H1 (cell line): ENCODE results near the gene MYO1F. TPM values are rescaled to one million over a fixed set of nuclear protein-coding genes. Genes with fewer than 3 reads are reported as not detected.

ENCODE experiments used
- ASH2L ChIP-seq: fragments of 200-600, 300-600 bp; sonication (generic); IDR thresholded peaks from one replicate; pipeline ENCODE4 v1.7.1; 2017; ENCODE audit warnings: low read length
- CHD2 ChIP-seq: IDR thresholded peaks from 2 replicates; pipeline ENCODE4 v1.6.1; 2012; ENCODE audit warnings: low read length, improper control_type of control experiment
- GABPA ChIP-seq: IDR thresholded peaks from 2 replicates; pipeline ENCODE4 v1.6.1; 2011; ENCODE audit warnings: mild to moderate bottlenecking, low read length, moderate library complexity, borderline replicate concordance; ENCODE audit not compliant: insufficient read depth
- KDM4A ChIP-seq: IDR thresholded peaks from one replicate; pipeline ENCODE4 v1.7.1; 2012; ENCODE audit warnings: low read depth, mild to moderate bottlenecking, moderate library complexity, low read length, inconsistent platforms; ENCODE audit not compliant: severe bottlenecking
- POLR2A ChIP-seq, 2 experiments: IDR thresholded peaks; 1 replicate in 1 of 2; 2 replicates in 1 of 2; pipeline ENCODE4 v1.6.1; 2011; ENCODE audit warnings: low read depth in 2 of 2, low read length in 2 of 2, mild to moderate bottlenecking in 2 of 2; ENCODE audit errors: control extremely low read depth in 1 of 2
- POLR2AphosphoS5 ChIP-seq: IDR thresholded peaks from 2 replicates; pipeline ENCODE4 v1.6.1; 2011; ENCODE audit warnings: low read depth, low read length
- RBBP5 ChIP-seq: IDR thresholded peaks from 2 replicates; pipeline ENCODE4 v1.7.1; 2012; ENCODE audit warnings: low read depth, mild to moderate bottlenecking, inconsistent platforms, low read length, moderate library complexity, borderline replicate concordance
- RFX5 ChIP-seq: IDR thresholded peaks from 2 replicates; pipeline ENCODE4 v1.6.1; 2011; ENCODE audit warnings: low read depth, low read length, improper control_type of control experiment, borderline replicate concordance
- RXRA ChIP-seq: IDR thresholded peaks from 2 replicates; pipeline ENCODE4 v1.6.1; 2011; ENCODE audit warnings: low read depth, mild to moderate bottlenecking, low read length, moderate library complexity; ENCODE audit not compliant: insufficient read depth
- SIN3A ChIP-seq, 2 experiments: IDR thresholded peaks in 1 of 2; conservative IDR thresholded peaks in 1 of 2; 2 replicates each; pipeline ENCODE4 v1.6.1; 2011 to 2012; ENCODE audit warnings: low read length in 2 of 2, improper control_type of control experiment in 1 of 2, low read depth in 1 of 2, mild to moderate bottlenecking in 1 of 2
- SP1 ChIP-seq: IDR thresholded peaks from 2 replicates; pipeline ENCODE4 v1.6.1; 2011; ENCODE audit warnings: low read depth, low read length
- SP4 ChIP-seq: IDR thresholded peaks from 2 replicates; pipeline ENCODE4 v1.6.1; 2012; ENCODE audit warnings: low read length, inconsistent platforms
- TAF1 ChIP-seq: IDR thresholded peaks from 2 replicates; pipeline ENCODE4 v1.6.1; 2011; ENCODE audit warnings: mild to moderate bottlenecking, low read depth, low read length
- ZNF274 ChIP-seq: IDR thresholded peaks from 2 replicates; pipeline ENCODE4 v1.7.0; 2012; ENCODE audit warnings: low read length, borderline replicate concordance; ENCODE audit errors: extremely low read depth
- polyA plus RNA-seq, 7 experiments: library from polyadenylated mRNA; depleted of rRNA in 3 of 7; stranded (reverse) in 5 of 7; unstranded in 2 of 7; fragments of >200 nt in 5 of 7; fragments of 200-250 nt in 2 of 7; gene quantifications; 1 replicate in 5 of 7; 2 replicates in 1 of 7; 4 replicates in 1 of 7; pipeline versions ENCODE4 v1.2.1 to v1.2.3, GENCODE V29; 2011 to 2013; ENCODE audit warnings: missing spikeins in 2 of 7, mixed read lengths in 2 of 7
- total RNA-seq: library from RNA; stranded (reverse); fragmentation: NEBNext Ultra II Directional; extraction: Animal tissue kit (Norgen Biotek cat#: 25700); gene quantifications from 2 replicates; pipeline ENCODE4 v1.2.1, GENCODE V29; 2021
- TF ChIP-seq, protein P1 (sequence below), 3 experiments: IDR thresholded peaks; 1 replicate in 2 of 3; 2 replicates in 1 of 3; pipeline versions ENCODE4 v1.5.1 to v1.6.1; 2011; ENCODE audit warnings: low read length in 3 of 3, mild to moderate bottlenecking in 3 of 3, inconsistent platforms in 2 of 3, low read depth in 1 of 3, moderate library complexity in 1 of 3; ENCODE audit not compliant: insufficient read depth in 1 of 3; ENCODE audit errors: control extremely low read depth in 1 of 3

Gene MYO1F
- total and polyA plus RNA-seq, 2 of the 8 experiments (the other 6 are each of a cell fraction or from before 2014, with no cell fraction given) = 1.4 to 4.6 TPM

DNA sequence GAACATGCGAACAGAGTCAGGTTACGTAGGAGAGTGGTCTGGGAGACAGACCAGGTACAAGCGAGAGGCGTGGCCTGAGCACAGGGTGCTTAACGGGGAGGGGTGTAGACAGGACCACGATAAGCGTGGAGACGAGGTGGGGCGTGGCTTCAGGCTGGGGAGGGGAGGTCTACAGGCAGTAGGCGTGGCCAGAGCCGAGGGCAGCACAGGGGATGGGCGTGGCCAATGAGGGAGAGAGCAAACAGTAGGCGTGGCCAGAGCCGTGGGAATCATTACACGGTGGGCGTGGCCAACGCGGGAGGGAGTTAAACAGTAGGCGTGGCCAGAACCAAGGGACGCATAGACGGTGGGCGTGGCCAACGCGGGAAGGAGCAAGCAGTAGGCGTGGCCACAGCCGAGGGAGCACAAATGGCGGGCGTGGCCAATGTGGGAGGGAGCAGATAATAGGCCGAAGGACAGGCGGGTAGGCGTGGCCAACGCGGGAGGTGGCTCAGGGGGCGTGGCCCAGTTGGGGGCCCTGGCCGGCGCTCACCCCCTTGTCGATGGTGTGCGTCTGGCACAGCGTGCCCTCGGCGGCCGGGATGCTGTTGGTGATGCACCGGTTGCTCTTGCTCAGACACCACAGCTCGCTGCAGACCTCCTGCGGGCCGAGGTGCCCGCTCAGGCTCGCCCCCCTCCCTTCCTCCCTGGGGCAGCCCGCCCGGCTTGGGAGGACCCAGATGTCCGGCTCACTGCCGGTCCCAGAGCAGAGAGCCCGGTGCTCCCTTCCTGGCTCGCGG is 15.2 kb upstream of the MYO1F start (continued):
- no peak for TF ChIP-seq RXRA
- TF ChIP-seq CHD2 = 0 out of 2 replicates have a peak, but pooled peaks have one; percentile 7
- no peak for TF ChIP-seq RFX5
- TF ChIP-seq ZNF274 = no peak
- peak; percentile 32 to 64 for TF ChIP-seq POLR2A (IDR thresholded peaks at IDR 0.05; ENCODE audit: control extremely low read depth in 1 of 2, low read depth in 2 of 2, low read length in 2 of 2)
- TF ChIP-seq, protein P1, sequence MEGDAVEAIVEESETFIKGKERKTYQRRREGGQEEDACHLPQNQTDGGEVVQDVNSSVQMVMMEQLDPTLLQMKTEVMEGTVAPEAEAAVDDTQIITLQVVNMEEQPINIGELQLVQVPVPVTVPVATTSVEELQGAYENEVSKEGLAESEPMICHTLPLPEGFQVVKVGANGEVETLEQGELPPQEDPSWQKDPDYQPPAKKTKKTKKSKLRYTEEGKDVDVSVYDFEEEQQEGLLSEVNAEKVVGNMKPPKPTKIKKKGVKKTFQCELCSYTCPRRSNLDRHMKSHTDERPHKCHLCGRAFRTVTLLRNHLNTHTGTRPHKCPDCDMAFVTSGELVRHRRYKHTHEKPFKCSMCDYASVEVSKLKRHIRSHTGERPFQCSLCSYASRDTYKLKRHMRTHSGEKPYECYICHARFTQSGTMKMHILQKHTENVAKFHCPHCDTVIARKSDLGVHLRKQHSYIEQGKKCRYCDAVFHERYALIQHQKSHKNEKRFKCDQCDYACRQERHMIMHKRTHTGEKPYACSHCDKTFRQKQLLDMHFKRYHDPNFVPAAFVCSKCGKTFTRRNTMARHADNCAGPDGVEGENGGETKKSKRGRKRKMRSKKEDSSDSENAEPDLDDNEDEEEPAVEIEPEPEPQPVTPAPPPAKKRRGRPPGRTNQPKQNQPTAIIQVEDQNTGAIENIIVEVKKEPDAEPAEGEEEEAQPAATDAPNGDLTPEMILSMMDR (IDR thresholded peaks at IDR 0.05; ENCODE audit: control extremely low read depth in 1 of 3, insufficient read depth in 1 of 3, low read depth in 1 of 3, low read length in 3 of 3) = no peak
- peak; percentile 36 for TF ChIP-seq ASH2L
- peak; percentile 61 for TF ChIP-seq KDM4A
- TF ChIP-seq TAF1 = peak; percentile 48; the same call in 1 of the 2 replicates
- peak; percentile 86 for TF ChIP-seq SP4
- TF ChIP-seq GABPA = no peak
- TF ChIP-seq POLR2AphosphoS5 = peak; percentile 59; the same call in 1 of the 2 replicates
- TF ChIP-seq SIN3A (conservative IDR thresholded peaks at IDR 0.05 in 1 of 2, IDR thresholded peaks at IDR 0.05 in 1 of 2; ENCODE audit: low read depth in 1 of 2, low read length in 2 of 2) = peak in 1 of 2 experiments; percentile 4; a peak in 1 of 4 replicates
- 0 out of 2 replicates have a peak, but pooled peaks have one; percentile 80 for TF ChIP-seq RBBP5
- TF ChIP-seq SP1 = peak; percentile 75
- TF ChIP-seq, all 59 proteins: peak for 11
